ENCODE results near the gene POLDIP2.

The POLDIP2 gene

DNA sequence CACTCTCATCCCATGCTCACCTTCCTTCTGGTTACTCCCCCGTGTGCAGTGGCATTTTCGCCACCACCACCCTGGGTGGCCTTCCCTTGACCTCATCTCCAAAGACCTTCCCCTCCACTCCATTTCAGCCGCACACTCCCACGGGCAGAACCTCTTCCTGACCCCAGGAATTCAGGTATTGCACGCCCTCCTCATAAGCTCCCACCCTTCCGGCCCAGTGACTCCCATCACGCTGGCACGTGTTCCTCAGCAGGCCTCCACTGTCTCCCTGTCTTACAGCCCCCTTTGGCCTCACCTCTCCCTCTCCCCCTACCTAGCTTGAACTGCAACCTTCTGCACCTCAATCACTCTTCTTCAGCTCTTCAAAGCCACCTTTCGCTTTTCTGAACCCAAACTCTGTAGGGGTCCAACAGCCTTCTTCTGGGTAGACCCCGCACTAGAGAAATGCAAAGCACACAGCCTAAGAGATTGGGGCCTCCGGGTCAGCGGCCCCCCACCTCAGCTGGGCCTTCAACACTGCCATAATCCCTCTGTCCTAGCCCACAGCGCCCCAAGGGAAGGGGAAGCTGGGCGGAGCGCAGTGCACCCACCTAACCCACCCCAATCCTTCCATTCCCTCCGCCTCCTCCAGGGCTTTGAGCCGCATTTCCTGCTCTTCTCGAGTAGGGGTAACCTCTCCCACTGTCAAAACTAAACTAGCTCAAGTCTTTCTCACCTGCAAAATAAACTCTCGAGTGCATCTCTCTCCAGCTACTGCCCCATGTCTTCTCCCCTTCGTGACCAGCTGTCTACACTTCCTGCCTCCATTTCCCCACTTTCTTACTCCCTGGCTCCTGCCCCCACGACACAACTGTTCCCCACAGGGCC is 40.0 kb downstream of the POLDIP2 start:
- Histone ChIP-seq H3K4me1 (ENCODE audit: control insufficient read depth, insufficient read depth, low read length) (peaks cover 21% of the 10 kb centered on the region), H3K27ac (ENCODE audit: low read length) (no peak overlapping the region), H3K4me3 (ENCODE audit: low read length in 2 of 2) (no peak overlapping the region), H3K9me3 (ENCODE audit: control insufficient read depth in 2 of 2, low read length in 2 of 2) (no peaks in the 10 kb centered on the region), H3K9ac (ENCODE audit: low read length in 2 of 2) (no peak overlapping the region), H3K36me3 (ENCODE audit: control insufficient read depth in 2 of 2, insufficient read depth in 2 of 2, low read length in 2 of 2) (no peaks in the 10 kb centered on the region), H3K27me3 (ENCODE audit: control insufficient read depth in 1 of 2, insufficient read depth in 2 of 2, low read length in 2 of 2) (no peaks in the 10 kb centered on the region)

DNA sequence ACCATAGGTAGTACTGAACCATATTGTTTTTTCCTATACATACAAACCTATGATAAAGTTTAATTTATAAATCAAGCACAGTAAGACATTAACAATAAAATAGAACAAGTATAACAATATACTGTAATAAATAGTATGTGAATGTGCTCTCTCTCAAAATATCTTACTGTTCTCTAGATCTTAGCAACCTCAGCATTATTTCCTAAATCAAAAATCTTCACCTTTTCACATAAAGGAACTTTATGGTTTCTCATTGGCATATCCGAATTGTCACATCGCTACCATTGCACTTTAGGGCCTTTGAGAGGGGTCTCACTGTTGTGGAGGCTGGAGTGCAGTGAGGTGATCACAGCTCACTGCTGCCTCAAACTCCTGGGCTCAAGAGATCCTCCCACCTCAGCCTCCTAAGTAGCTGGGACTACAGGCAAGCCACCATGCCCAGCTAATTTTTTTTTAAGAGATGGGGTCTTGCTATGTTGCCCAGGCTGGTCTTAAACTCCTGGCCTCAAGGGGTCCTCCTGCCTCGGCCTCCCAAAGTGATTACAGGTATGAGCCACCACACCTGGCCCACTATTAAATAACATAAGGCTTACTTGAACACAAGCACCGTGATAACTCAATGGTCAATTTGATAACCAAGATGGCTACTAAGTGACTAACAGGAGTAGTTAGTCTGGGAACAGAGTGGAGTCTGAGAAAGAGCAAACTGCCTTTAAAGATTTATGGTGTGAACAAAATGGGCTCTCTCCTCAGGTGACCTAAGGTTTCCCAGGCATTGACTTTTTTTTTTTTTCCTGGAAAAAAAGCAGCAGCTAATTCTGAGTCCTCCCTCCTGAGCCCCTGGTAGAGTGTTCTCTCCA is 41.3 kb downstream of the POLDIP2 start:
- H3K9ac ChIP-seq (ENCODE audit: low read length in 2 of 2), result no peak overlapping the region
- no peak overlapping the region for H3K27ac ChIP-seq (ENCODE audit: low read length)
- peaks cover 21% of the 10 kb centered on the region for H3K4me1 ChIP-seq (ENCODE audit: control insufficient read depth, insufficient read depth, low read length)
- no peaks in the 10 kb centered on the region for H3K27me3 ChIP-seq (ENCODE audit: control insufficient read depth in 1 of 2, insufficient read depth in 2 of 2, low read length in 2 of 2)
- H3K9me3 ChIP-seq (ENCODE audit: control insufficient read depth in 2 of 2, low read length in 2 of 2), result no peaks in the 10 kb centered on the region
- H3K36me3 ChIP-seq (ENCODE audit: control insufficient read depth in 2 of 2, insufficient read depth in 2 of 2, low read length in 2 of 2), result no peaks in the 10 kb centered on the region
- H3K4me3 ChIP-seq (ENCODE audit: low read length in 2 of 2), result no peak overlapping the region

DNA sequence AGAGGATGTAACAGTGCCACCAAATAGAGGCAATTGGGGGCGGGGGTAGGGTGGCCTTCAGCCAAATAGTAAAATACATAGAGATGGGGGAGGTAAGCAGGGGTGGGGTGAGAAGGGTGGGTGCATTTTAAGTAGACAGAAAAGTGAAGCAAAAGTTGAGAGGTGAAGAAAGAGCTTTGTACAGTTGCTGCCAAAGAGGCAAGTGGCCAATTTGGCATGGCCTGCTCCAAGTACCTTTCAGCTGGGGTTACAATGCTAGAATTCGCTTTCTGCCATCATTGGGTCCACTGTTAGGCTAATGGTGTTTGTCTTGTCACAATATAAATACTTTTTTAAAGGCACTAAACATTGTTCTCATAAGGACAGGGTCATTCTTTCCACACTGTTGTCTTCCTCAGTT is 43.5 kb downstream of the POLDIP2 start:
- no peak overlapping the region for H3K9ac ChIP-seq (ENCODE audit: low read length in 2 of 2)
- no peaks in the 10 kb centered on the region for H3K36me3 ChIP-seq (ENCODE audit: control insufficient read depth in 2 of 2, insufficient read depth in 2 of 2, low read length in 2 of 2)
- H3K4me3 ChIP-seq (ENCODE audit: low read length in 2 of 2), result no peak overlapping the region
- H3K4me1 ChIP-seq (ENCODE audit: control insufficient read depth, insufficient read depth, low read length), result peaks cover 10% of the 10 kb centered on the region
- no peaks in the 10 kb centered on the region for H3K27me3 ChIP-seq (ENCODE audit: control insufficient read depth in 1 of 2, insufficient read depth in 2 of 2, low read length in 2 of 2)
- H3K27ac ChIP-seq (ENCODE audit: low read length), result no peak overlapping the region
- H3K9me3 ChIP-seq (ENCODE audit: control insufficient read depth in 2 of 2, low read length in 2 of 2), result no peaks in the 10 kb centered on the region

DNA sequence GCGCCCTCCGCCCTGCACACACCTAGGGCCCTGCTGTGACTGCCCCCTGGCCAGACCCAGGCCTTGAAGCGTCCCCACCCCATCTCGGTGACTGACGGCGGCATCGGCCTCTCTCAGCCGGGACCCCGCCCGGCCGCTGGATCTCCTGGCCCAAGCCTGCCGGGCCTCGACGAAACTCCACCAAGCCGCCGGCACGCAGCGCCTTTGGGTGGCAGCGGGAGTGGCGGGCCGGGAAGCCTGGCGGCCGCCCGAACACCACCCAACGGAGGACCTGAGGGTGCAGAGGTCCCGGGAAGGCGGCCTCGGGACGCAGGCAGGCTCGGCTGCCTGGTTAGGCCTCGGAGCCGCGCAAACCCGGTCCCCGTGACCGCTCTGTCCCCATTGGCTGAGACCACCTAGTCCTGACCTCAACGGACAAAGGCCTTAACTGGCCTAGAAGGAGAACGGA is 50.3 kb downstream of the POLDIP2 start:
- no peaks in the 10 kb centered on the region for H3K4me1 ChIP-seq (ENCODE audit: control insufficient read depth, insufficient read depth, low read length)
- no peak overlapping the region for H3K27ac ChIP-seq (ENCODE audit: low read length)
- no peak overlapping the region for H3K4me3 ChIP-seq (ENCODE audit: low read length in 2 of 2)
- H3K9ac ChIP-seq (ENCODE audit: low read length in 2 of 2), result no peak overlapping the region
- no peaks in the 10 kb centered on the region for H3K9me3 ChIP-seq (ENCODE audit: control insufficient read depth in 2 of 2, low read length in 2 of 2)
- H3K36me3 ChIP-seq (ENCODE audit: control insufficient read depth in 2 of 2, insufficient read depth in 2 of 2, low read length in 2 of 2), result no peaks in the 10 kb centered on the region
- H3K27me3 ChIP-seq (ENCODE audit: control insufficient read depth in 1 of 2, insufficient read depth in 2 of 2, low read length in 2 of 2), result peaks cover 8 to 9% of the 10 kb centered on the region in 2 donors

DNA sequence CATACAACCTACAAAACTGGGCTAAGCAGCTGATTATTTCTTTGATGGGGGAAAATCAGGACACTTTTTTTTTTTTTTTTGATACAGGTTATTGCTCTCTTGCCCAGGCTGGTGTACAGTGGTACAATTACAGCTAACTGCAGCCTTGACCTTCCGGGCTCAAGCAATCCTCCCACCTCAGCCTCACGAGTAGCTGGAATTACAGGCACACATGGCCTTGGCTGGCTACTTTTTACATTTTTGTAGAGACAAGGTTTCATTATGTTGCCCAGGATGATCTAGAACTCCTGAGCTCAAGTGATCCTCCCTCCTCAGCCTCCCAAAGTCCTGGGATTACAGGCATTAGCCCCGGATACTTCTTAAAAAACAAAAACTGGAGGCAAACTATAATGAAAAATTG is 58.9 kb downstream of the POLDIP2 start:
- Histone ChIP-seq H3K9ac (ENCODE audit: low read length in 2 of 2) (no peak overlapping the region), H3K36me3 (ENCODE audit: control insufficient read depth in 2 of 2, insufficient read depth in 2 of 2, low read length in 2 of 2) (no peaks in the 10 kb centered on the region), H3K4me3 (ENCODE audit: low read length in 2 of 2) (no peak overlapping the region), H3K27ac (ENCODE audit: low read length) (no peak overlapping the region), H3K9me3 (ENCODE audit: control insufficient read depth in 2 of 2, low read length in 2 of 2) (no peaks in the 10 kb centered on the region), H3K27me3 (ENCODE audit: control insufficient read depth in 1 of 2, insufficient read depth in 2 of 2, low read length in 2 of 2) (no peaks in the 10 kb centered on the region), H3K4me1 (ENCODE audit: control insufficient read depth, insufficient read depth, low read length) (no peaks in the 10 kb centered on the region)
